ENCODE measurements around the gene ATP6V0C.

Gene ATP6V0C

DNA sequence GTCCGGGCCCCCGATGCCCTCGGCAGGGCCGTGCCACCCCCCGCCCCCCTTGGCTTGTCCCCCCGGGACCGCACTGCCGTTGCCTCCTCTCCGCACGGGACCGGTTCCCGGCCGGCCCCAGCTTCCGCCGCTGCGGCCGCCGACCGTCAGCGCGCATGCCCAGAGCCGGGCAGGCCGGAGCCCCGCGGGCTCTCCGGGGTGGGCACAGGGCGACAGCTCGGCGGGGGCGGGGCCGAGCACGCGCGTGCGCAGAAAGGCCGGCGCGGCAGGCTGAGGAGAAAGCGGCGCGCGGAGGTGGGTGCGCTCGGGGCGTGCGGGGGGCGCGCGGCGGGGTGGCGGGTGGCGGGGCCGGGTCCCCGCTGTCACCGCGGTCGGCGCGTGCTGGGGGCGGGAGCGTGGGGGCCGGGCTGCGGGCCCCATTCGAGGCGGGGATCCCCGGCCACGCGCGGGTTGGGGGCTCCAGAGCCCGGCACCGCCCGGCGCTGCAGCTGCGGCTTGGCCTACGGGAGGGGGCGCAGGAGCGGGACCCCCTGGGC is 38.8 kb upstream of the ATP6V0C start, which contains the start of gene TBC1D24:
TSS of gene TBC1D24 (plus strand) at position 251 of the 536 bp plus-strand sequence. CDS start 21,022 bp downstream, outside the sequence.
- H3K27ac ChIP-seq (replicated peaks) = peak within 1 kb of the TSS; percentile 86
- H3K27me3 ChIP-seq (ENCODE audit: insufficient read depth, poor library complexity, severe bottlenecking) = peaks cover 17% of the 10 kb centered on the region
- H3K4me3 ChIP-seq (replicated peaks; ENCODE audit: insufficient read depth, low read length) = peak within 1 kb of the TSS; percentile 60
- TF ChIP-seq, protein P1, sequence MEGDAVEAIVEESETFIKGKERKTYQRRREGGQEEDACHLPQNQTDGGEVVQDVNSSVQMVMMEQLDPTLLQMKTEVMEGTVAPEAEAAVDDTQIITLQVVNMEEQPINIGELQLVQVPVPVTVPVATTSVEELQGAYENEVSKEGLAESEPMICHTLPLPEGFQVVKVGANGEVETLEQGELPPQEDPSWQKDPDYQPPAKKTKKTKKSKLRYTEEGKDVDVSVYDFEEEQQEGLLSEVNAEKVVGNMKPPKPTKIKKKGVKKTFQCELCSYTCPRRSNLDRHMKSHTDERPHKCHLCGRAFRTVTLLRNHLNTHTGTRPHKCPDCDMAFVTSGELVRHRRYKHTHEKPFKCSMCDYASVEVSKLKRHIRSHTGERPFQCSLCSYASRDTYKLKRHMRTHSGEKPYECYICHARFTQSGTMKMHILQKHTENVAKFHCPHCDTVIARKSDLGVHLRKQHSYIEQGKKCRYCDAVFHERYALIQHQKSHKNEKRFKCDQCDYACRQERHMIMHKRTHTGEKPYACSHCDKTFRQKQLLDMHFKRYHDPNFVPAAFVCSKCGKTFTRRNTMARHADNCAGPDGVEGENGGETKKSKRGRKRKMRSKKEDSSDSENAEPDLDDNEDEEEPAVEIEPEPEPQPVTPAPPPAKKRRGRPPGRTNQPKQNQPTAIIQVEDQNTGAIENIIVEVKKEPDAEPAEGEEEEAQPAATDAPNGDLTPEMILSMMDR (IDR thresholded peaks at IDR 0.05; ENCODE audit: insufficient read depth, low read length) = no peak
- no peak for TF ChIP-seq SPI1 (IDR thresholded peaks at IDR 0.05; ENCODE audit: borderline replicate concordance, low read depth)
- TF ChIP-seq POLR2AphosphoS5 (IDR thresholded peaks at IDR 0.05; ENCODE audit: low read depth) = no peak; the same call in 1 of the 2 replicates
- TF ChIP-seq GABPA (IDR thresholded peaks at IDR 0.05; ENCODE audit: low read depth) = no peak
- TF ChIP-seq, protein P2, sequence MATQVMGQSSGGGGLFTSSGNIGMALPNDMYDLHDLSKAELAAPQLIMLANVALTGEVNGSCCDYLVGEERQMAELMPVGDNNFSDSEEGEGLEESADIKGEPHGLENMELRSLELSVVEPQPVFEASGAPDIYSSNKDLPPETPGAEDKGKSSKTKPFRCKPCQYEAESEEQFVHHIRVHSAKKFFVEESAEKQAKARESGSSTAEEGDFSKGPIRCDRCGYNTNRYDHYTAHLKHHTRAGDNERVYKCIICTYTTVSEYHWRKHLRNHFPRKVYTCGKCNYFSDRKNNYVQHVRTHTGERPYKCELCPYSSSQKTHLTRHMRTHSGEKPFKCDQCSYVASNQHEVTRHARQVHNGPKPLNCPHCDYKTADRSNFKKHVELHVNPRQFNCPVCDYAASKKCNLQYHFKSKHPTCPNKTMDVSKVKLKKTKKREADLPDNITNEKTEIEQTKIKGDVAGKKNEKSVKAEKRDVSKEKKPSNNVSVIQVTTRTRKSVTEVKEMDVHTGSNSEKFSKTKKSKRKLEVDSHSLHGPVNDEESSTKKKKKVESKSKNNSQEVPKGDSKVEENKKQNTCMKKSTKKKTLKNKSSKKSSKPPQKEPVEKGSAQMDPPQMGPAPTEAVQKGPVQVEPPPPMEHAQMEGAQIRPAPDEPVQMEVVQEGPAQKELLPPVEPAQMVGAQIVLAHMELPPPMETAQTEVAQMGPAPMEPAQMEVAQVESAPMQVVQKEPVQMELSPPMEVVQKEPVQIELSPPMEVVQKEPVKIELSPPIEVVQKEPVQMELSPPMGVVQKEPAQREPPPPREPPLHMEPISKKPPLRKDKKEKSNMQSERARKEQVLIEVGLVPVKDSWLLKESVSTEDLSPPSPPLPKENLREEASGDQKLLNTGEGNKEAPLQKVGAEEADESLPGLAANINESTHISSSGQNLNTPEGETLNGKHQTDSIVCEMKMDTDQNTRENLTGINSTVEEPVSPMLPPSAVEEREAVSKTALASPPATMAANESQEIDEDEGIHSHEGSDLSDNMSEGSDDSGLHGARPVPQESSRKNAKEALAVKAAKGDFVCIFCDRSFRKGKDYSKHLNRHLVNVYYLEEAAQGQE (IDR thresholded peaks at IDR 0.05; ENCODE audit: insufficient replicate concordance, low read depth) = no peak
- peak; percentile 79 to 80 for DNase-seq (ENCODE audit: low read depth in 1 of 2, low spot score in 1 of 2)

DNA sequence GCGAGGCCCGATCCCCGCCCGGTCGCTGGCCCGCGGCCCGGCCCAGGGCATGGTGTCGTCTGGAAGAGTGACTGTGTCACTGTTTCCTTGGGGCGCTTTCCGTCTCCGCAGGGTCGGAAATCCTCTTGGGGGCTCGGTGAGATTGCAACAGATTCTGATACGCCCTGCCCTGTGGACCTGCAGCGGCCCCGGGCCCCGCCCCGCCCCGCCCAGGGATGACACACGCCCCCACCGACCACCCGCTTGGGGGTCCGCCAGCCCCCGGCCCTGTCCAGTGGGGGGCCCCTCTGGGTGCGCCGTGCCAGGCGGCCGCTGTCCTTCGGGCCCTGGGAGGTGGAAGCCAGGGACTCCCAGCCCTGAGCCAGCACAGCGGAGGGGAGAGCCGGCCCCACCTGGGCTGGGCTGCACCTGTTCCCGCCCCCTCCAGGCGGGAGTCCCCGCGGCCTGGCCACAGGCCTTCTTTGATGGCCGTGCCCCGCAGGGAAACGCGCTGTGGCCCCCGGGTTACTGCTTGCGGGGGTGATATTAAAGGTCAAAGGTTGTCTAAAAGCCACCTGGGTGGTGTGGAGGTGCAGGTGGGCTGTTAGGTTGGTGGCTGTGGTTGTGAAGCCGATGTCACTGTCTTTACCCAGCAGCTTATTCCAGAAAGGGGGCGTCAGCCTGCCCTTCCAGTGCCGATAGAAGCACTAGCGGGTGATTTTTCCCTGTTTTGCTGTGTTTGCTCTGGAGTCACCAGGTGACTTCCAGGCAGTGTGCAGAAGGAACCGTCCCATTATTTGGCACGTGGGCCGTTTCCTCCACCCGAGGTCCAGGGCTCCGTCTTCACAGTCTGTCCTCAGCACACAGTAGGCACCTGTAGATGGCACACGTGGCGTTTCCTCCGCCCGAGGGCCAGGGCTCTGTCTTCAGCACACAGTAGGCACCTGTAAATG is 38.1 kb upstream of the ATP6V0C start:
- TF ChIP-seq GABPA (IDR thresholded peaks at IDR 0.05; ENCODE audit: low read depth) = no peak
- TF ChIP-seq SPI1 (IDR thresholded peaks at IDR 0.05; ENCODE audit: borderline replicate concordance, low read depth) = no peak
- TF ChIP-seq, protein P1 (IDR thresholded peaks at IDR 0.05; ENCODE audit: insufficient read depth, low read length) = no peak
- no peak for TF ChIP-seq POLR2AphosphoS5 (IDR thresholded peaks at IDR 0.05; ENCODE audit: low read depth)
- TF ChIP-seq, protein P2 (IDR thresholded peaks at IDR 0.05; ENCODE audit: insufficient replicate concordance, low read depth) = no peak
- Histone ChIP-seq H3K4me3 (replicated peaks; ENCODE audit: insufficient read depth, low read length) (peak overlapping the region; percentile 60), H3K27me3 (ENCODE audit: insufficient read depth, poor library complexity, severe bottlenecking) (peaks cover 9% of the 10 kb centered on the region), H3K27ac (replicated peaks) (no peak overlapping the region)
- DNase-seq (ENCODE audit: low read depth in 1 of 2, low spot score in 1 of 2) = no peak

DNA sequence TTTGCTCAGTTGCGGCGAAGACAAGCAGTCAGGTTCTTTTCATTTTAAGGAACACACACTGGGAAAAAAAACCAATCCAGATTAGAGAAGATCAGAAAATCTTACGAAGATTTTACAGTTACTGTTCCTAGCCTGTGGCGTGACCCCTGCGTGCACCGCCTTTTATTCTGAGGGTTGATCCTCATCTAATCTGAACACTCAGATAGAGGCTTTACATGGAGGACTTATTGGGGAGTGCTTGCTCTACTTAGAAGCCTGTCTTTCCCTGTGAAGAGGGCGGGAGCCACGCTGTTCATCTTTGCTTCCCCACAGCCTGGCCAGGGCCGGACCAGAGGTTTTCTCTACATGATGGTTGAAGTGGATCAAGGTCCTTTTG is 37.4 kb upstream of the ATP6V0C start:
- Histone ChIP-seq H3K4me3 (replicated peaks; ENCODE audit: insufficient read depth, low read length) (no peak overlapping the region), H3K27me3 (ENCODE audit: insufficient read depth, poor library complexity, severe bottlenecking) (peaks cover 7% of the 10 kb centered on the region), H3K27ac (replicated peaks) (no peak overlapping the region)
- DNase-seq (ENCODE audit: low read depth in 1 of 2, low spot score in 1 of 2) = no peak
- no peak for TF ChIP-seq SPI1 (IDR thresholded peaks at IDR 0.05; ENCODE audit: borderline replicate concordance, low read depth)
- TF ChIP-seq, protein P1 (IDR thresholded peaks at IDR 0.05; ENCODE audit: insufficient read depth, low read length) = no peak
- TF ChIP-seq GABPA (IDR thresholded peaks at IDR 0.05; ENCODE audit: low read depth) = no peak
- TF ChIP-seq, protein P2 (IDR thresholded peaks at IDR 0.05; ENCODE audit: insufficient replicate concordance, low read depth) = no peak
- no peak for TF ChIP-seq POLR2AphosphoS5 (IDR thresholded peaks at IDR 0.05; ENCODE audit: low read depth)
